GM18861 (cell line): ENCODE measurements around the gene KDM6B.
A peak's percentile ranks its signal among the peaks of the same experiment; 100 is the strongest.

Experiments
- ATAC-seq: cut with Tn5 transposase; IDR thresholded peaks from one replicate; pipeline ENCODE4 v1.9.1; 2021; ENCODE audit not compliant: unreplicated experiment

The KDM6B gene

DNA sequence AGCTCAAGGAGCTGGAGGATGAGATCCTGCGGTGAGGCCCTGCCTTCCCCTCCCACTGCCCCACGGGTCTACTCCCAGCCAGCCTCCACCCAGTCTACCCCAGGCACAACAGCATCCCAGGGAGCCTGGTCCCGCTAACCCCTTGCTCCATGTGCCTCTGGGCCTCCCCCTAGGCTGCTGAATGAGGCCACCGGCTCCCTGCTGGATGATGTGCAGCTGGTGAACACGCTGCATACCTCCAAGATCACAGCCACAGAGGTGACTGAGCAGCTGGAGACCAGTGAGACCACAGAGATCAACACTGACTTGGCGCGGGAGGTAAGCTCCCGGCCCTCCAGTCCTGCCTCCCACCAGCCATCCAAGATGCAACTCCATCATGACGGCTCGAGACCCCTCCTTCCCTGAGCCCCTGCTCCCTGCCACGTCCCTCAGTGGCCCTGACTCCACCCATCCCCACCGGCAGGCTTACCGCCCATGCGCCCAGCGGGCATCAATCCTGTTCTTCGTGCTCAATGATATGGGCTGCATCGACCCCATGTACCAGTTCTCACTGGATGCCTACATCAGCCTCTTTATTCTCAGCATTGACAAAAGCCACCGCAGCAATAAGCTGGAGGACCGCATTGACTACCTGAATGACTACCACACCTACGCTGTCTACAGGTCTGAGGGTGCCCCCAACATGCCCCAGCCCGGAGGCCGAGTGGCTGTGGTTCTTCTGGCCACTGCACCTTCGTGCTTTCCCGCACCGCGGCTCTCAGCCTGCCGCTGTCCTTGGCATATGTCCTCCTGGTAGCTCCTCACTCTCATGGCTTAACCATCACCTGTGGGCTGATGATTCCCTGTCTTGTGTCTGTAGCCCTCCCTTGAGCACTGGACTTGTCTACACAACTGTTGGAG is 15.0 kb upstream of the KDM6B start:
- ATAC-seq, result no peak

DNA sequence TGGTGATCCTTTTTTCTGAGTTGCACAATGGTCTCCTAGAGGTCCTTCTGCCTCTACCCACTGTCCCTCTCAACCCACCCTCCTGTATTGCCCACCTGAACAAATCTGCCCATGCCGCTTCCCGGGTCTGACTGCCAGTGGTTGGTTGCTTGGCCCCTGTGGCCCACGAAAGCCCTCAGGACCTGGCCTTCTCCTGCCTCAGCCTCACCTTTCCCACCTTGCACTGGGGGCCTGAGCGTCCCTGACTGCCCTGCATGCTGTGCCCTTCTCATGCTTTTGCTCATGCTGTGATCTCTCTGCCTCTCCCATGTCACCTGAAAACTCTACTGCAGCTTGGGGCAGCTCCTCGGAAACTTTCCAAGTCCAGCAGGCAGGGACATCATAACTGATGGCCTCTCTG is 13.8 kb upstream of the KDM6B start:
- no peak for ATAC-seq

DNA sequence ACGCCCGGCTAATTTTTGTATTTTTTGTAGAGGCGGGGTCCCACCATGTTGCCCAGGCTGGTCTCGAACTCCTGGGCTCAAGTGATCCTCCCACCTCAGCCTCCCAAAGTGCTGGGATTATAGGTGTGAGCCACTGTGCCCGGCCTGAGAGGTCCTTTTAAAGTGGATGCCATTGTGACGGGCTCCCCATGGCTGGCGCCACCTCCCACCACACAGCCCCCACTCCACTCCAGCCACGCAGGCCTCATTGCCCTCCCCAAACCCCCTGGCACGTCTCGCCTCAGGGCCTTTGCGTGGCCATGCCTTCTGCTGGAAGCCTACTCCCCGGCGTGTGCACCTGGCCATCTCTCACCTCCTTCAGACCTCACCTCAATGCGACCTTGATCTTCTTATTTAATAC is 11.9 kb upstream of the KDM6B start:
- ATAC-seq, result no peak

DNA sequence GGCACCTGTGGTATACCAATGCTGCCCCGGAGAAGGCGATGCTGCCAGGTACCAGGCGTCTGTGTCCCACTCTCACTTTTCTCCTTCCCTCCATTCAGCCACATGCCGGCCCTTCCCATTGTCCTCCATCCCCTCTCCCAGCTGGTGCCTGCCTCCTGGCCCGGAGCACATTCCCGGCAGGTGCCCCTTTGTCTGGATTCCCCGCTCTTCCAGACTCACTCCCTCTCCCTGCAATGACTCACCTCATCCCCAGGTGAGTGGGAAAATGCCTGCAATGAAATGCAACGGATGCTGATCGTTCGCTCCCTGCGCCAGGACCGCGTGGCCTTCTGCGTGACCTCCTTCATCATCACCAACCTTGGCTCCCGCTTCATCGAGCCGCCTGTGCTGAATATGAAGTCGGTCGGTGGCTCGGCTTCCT is 10.4 kb upstream of the KDM6B start:
- no peak for ATAC-seq

DNA sequence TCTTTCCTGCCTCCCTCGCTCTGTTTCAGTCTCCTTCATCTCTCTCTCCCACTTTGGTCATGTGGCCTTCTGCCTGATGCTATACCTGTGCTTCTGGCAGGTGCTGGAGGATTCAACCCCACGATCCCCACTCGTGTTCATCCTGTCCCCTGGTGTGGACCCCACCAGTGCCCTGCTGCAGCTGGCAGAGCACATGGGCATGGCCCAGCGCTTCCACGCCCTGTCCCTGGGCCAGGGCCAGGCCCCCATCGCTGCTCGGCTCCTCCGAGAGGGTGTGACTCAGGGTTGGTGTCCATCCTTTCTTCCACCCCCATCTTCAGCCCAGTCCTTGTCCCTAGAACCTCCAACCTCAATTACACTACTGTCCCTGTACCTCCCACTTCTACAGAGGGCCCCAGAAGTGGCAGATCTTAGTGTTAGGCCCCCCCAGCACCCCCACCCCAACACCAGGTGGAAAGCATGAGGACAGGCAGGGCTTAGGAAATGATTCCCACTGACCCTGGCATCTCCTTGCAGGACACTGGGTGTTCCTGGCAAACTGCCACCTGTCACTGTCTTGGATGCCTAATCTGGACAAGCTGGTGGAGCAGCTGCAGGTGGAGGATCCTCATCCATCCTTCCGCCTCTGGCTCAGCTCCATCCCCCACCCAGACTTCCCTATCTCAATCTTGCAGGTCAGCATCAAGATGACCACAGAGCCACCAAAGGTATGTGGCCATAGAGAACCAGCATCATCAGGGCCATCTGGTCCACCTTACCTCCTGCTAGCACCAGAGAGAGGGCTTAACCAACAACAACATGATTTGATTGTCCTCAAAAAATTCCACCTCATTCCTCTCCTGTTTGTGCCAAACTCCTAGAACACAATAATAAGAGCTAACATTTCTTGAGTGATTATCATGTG is 9.7 kb upstream of the KDM6B start:
- ATAC-seq, result no peak

DNA sequence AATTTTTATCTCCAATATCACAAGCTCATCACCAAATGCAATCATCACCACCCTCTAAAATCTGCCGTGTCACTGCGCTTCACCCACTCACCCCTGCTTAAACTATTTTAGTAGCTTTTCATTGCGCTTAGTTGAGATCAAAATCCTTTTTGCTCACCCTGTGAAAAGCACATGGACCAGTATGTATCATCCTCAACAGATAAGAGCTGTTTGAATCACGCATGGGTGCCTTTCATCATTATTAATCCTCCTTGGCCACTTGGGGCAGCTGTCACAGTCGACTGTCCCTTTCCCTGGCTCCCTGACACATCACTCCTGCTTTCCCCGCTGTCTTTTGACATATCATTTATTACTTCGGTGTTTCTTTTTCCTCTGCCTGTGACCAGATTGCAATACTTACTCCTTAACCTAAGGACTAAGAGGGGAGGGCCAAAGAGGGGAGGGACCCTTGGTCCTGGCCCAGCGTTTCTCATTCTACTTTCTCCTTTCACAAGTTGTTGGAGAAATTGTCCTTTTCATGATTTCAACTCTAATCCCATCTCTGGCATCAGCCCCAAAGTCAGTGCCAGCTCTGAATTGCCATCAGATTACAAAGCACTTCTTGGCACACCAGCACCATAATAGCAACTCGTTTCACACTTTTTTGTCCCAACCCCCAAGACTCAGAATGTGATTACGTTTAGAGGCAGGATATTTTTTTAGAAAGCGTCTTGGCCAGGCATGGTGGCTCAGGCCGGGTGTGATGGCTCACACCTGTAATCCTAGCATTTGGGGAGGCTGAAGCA is 8.6 kb upstream of the KDM6B start:
- no peak for ATAC-seq

DNA sequence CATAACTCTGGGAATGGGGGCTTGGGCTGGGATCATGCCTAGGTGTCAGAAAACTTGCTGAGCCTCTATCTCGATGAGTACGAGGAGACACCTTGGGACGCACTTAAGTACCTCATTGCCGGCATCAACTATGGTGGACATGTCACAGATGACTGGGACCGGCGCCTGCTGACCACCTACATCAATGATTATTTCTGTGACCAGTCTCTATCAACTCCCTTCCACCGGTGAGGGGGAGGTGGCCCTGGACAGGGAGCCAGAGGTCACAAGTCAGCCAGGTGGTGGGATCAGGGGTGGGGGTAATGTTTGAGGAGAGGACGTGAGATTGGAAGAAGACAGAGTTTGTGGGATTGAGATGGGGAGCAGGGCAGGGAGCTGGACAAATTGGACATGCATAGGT is 3.4 kb upstream of the KDM6B start:
- no peak for ATAC-seq

DNA sequence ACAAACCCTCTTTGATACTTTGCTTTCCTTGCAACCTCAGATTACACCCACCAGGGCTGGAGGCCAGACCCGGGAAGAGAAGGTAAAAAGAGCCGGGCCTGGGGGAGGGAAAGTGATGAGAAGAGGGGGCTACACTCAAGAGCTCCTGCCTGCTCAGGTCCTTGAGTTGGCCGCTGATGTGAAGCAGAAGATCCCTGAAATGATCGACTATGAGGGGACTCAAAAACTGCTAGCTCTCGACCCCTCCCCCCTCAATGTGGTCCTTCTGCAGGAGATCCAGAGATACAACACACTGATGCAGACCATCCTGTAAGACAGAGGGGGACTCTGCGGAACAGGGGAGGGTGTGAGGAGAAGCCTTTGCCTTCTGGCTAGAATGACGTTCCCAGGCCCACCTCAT is 2.8 kb upstream of the KDM6B start:
- no peak for ATAC-seq

DNA sequence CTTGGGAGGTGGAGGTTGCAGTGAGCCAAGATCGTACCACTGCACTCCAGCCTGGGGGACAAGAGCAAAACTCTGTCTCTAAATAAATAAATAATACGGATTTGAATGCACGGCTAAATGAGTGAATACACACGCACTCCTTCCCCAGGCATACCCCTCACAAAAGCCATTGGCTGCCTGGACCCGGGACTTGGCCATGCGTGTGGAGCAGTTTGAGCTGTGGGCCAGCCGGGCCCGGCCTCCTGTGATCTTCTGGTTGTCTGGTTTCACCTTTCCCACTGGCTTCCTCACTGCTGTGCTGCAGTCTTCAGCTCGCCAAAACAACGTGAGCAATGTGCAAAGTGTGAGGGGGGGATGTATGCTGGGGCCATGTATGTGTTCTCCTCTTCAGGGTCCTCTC is 1.6 kb upstream of the KDM6B start:
- ATAC-seq, result no peak

DNA sequence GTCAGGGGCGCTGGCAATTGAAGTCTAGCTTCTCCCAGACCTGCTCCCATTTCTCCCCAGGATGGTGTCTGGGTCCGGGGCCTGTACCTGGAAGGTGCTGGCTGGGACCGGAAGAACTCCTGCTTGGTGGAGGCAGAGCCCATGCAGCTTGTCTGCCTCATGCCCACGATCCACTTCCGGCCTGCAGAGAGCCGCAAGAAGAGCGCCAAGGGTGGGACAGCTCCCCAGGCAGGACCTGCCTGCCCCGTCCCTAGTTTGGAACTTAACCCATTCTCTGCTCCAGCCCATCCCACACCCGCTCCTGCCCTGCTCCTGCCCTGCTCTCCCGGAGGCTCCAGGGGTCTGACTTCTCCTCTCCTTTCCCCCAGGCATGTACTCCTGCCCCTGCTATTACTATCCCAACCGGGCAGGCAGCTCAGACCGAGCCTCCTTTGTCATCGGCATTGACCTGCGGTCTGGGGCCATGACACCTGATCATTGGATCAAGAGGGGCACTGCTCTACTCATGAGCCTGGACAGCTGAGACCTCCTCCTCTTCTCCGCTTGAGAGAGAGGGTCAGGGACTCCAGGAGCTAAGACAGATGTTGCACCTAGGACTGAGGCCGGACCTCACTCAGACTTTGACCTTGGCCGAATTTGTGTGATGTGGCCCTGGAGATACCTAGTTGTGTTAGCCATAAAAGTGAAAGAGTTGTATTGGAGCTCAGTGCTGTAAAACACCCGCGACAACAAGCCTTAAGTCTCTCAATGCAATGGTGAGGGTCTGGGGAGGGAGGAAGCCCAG is 814 bp upstream of the KDM6B start:
- no peak for ATAC-seq

DNA sequence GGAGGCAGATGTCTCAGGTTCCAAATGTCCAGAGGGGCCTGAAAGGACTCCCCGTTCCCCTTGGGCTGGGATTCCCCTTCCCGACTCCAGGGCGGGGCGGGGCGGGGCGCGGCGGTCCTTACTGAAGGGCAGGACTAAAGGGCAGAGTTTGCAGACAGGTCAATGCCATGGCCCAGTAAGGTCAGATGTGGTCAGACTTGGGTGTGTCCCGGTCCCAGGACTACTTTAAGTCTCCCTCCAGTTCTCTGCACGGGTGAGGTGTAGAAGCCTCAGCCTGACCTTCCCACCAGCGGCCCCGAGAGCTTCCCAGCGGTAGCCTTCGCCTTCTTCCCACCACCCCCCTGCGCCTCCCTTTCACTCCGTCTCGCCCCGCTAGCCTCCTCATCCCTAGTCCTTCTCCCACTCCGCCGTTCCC is 532 bp downstream of the KDM6B start:
- ATAC-seq, result no peak

DNA sequence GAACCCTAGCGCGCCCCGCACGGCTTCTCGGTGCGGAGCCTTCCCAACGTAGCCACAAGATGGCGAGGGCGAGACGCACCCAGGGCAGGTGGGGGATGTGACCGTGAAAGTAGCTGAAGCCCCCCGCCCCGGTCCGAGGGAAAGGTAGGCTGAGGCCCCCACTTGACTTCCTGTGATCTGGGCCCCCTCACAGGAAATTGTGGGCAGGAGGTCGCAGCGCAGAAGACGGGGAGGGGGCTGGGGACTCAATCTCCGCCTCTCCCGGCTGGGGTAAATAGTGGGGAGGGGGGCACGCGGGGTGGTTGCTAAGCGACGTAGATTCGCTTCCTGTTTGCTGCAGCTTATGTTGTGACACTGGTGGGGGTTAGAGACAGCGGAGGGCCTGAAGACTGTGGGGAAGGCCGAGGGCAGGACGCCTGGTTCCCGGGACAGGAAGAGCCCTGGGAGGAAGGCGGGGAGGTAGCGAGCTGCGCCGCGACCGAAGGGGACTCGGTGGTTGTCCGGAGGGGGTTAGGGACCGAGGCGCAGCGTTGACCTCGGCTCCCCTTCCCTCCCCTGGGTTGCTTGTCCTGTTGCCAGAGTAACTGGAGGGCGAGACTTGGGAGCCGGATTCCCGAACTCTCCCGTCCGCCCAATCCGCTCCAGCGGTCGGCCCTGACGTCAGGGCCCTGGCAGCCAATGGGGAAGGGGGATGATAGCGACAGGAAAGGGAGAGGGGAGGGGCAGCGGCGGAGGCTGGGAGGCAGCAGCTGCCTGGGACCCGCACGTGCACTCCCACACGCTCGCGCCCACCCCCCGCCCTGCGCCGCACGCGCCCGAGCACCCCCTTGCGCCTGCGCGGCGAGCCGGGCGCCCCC is 1.2 kb downstream of the KDM6B start:
- peak; percentile 29 for ATAC-seq

DNA sequence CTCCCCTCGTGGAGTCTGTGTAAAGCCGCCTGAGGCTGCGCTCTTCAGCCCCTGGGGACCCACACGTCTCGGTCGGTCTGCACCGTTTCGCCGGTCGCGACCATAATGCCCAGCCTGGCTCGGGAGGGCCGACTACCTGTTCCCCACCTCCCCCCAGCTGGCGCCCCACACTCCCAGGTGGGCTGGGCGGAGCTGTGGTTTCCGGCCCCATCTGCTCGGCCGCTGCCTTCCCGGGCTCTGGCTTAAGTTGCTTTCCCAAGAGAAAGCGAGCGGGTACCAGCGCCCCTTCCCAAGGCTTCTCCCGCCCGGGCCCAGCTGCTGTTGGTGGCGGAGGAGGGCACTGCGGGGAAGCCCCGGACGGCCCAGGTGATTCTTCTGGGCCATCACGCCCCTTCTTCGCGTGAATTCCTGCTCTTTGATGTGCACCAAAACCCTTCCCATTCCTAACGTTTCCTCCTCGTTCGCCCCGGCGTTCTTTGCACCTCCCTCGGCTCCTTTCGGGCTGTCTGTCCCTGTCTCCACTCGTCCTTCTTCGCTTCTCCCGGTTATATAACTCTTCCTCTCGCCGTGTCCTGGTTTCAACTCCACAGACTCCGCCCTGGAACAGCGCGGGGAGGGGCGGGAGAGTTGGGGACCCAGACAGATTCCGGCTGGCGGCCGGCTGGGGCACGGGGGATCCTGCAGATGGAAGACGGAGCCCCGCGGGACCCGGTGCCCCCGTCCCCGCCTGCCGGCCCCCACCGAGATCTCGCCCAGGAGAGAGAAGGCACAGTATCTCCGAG is 2.0 kb downstream of the KDM6B start:
- peak; percentile 24 for ATAC-seq

DNA sequence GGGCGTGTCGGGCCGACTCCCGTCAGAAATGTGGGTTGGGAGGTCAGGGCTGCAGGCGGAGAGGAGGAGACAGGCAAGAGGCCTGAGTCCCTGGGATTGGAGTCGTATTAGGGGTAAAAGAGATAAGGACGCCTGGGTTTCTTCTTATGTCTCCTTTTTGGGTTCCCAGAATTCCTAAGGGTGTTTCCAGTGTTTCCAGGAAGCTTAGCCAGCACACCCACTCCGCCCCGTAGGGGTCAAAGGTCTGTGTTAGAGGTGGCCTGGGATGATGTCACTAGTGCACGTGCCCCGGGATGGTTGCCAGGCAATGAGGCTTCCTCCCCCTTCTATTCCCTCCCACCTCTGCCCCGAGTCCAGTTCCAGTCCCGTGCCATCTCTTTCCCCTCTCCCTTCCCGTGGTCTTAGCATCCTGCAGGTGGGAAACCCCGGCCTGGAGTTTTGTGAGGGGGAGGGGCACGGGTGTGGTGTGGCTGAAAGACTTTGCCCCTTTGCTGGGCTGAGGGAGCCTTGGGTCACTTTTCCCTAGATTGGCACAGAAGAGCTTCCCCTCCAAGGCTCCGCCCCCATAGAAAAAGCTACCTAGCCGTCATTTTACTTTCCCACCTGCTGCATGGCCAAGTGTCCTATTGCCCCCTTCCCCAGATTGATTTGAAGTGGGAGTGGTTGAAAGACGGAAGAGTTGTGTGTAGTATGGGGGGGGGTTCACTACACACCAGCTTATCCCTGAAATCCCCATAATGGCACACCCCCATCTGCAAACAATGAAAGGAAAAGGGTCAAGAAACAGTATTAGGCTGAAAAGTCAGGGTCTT is 2.8 kb downstream of the KDM6B start:
- ATAC-seq, result no peak

DNA sequence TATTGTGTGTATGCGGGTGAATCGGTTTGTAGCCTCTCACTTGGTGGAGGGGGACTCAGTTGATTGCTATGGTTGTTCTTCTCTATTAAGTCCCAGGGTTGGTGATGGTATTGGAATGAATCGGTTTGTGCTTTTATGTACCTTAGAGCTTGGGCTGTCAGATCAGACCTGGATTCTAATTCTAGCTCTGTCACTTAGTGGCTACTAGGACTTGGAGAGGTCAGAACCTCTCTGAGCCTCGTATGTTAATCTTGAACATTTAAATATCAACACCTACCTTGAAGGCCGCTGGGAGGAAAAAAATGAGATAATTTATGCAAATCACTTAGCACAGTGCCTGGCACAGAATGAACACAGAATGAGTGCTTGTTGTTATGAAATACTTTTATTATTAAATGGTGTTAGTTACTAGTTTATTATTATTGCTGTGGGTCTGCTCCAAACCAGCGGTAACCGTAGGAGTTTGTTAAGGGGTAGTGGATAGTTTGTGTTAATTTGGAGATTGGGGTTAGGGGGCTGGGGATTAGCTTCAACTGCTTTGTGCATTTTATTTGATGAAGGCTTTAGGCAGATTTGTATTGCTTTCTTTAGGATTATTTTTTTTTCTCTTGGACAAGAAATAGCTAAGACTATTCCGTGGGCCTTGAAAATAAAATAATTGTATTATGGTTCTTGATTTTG is 3.5 kb downstream of the KDM6B start:
- ATAC-seq, result no peak

DNA sequence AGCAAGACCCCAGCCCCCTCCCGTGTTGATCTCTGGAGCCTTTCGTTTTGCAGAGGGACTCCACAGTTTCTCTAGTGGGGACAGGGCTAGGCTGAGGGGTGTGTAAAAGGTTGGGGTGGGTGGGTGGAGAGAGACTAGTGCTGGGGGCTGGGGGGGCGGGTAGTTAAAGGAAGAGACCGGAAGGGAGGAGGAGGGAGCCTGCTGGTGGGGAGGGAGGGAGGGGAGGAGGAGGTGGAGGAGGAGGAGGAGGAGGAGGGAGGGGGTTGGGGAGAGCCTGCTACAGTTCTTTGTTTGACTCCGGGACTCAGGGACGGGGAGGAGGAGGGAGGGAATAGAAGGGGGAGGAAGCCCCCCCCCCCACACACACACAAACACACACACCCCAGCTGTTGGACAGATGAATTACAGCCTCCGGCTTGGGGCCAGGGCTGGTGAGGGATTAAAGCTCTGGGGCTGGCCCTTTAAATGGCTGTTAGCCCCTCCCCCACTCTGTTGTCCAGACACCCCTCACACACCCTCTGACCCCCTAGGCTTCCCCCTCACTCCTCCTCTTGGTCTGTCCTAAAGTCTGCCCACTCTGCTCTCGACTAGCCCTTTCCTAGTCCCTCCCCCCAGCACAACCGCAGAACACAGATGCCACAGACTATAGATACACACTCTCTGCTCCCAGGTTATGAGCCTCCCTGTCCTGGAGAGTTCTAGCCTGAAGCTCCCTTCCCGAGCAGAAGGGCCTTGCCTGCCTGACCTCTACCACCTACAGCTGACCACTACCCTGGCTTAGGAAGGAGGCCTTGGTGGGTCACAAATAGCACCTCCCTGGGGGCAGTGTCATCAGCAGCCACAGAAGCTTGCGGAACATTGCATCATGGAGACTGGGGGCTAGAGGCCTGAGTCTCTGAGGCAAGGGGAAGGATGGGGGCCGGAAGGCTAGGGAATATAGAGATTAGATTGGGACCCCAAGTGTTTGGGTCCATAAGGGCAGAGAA is 4.4 kb downstream of the KDM6B start:
- ATAC-seq, result no peak
